ENCODE data around the gene NCOA7.
"Not testable (repeated sequence)": the region's sequence is repeated elsewhere in the genome, so short reads cannot be mapped to it uniquely, and the experiment has no call there.

NCOA7 gene

DNA sequence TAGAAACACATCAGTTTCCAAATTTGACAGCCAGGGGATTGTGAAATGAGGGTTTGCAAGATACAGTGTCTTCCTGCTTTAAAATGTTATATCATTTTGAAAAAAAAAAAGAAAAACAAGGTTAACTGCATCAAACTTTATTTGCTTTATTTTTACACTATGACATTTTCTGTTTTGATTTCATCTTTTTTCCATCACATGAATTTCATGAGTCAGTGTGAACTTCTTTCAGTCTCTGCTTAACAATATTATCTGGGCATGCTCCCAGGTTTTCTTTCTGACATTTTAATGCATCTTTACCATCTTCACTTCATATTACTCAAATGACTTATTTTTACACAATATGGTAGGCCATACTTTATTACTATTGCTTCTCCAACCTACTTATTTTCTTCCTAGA lies 1.9 kb downstream of the NCOA7 start:
- no peak for DNase-seq (ENCODE audit: low read depth in 3 of 3)

DNA sequence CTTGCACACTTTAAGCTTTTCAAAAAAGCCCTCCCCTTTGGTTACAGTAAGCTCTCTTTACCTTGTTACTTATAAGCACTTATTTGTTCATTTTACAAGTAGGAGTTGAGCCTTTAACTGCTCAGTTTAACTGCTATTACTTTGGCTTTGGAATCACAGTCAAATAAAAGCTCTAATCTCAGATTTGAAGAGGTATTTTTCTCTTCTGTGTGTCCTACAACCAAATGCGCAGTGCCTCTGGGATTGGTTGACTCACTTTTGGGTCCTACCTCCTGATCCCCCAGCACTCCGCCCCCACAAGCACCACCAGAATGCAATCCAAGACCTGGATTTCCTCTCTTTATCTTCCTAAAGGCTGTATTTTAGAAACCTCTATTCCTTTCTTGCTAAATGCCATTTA lies 2.5 kb downstream of the NCOA7 start:
- DNase-seq (ENCODE audit: low read depth in 3 of 3): no peak

DNA sequence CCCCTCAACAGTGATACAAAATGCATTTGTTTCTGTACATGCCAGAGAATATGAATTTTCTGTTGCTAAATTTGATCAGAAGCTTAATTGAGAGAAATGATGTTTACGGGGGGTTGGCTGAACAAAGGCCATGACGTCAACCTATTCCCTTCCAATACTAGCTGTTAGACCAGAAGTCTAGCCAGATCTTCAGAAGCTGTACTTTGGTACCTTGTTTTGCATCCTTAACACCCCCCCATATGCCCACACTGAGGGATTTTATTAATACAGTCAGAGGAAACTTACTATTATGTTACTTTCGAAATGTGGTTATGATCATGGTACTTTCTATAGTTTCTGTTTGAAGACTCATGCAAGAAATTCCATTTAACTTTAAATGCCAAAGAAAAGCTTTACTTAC lies 3.1 kb downstream of the NCOA7 start:
- DNase-seq (ENCODE audit: low read depth in 3 of 3): no peak

DNA sequence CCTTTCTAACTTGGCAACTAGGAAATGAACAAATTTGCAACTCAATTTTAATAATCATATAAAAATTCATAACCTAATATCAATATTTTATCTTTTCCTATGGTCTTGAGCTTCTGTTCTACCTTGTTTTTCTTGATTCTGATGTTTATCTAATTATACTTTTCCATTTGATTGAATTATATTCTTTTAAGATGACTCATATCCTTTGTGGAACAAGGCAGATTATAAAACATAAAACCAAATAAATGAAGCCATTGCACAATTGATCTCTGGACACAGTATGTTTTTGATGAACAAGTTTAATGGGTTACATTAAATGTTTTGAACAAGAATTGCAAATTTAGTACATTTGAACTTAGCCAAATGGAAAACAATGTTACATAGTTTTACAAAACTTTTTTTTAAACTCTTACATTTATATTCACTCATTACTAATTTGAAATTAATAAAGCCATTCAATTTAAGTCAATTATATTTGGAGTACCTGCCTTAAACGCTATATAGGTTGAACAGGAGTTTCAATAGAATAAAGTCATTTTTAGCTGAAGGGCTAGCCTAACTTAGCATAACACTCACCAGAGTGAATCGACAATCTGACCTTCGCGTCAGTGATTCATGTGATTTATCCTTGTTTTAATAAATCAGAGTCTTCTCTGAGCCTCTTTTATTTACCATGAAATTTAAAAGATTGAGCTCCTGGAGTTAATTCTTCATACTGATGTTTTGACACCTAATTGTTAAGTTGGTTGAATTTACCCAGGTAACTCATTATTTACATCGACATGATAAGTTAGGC lies 3.8 kb downstream of the NCOA7 start:
- no peak for DNase-seq (ENCODE audit: low read depth in 3 of 3)

DNA sequence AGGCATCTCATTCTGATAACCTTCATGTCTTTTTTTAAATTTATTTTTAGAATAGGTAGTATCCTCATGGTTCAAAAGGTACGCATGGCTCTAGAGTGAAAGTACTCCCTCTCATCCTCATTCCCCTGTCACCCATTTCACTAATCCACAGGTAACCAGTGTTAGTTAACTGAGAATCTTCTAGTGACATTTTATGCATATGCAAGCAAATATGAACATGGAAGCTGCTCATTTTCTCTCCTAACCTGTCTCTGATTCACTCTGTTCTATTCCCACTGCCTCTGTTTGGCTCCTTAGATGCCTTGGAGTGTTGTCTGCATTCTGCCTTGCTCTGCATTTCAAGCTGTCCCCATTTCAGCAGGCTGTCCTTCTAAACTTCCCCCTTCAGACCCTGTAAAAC lies 4.5 kb downstream of the NCOA7 start:
- DNase-seq (ENCODE audit: low read depth in 3 of 3): no peak

DNA sequence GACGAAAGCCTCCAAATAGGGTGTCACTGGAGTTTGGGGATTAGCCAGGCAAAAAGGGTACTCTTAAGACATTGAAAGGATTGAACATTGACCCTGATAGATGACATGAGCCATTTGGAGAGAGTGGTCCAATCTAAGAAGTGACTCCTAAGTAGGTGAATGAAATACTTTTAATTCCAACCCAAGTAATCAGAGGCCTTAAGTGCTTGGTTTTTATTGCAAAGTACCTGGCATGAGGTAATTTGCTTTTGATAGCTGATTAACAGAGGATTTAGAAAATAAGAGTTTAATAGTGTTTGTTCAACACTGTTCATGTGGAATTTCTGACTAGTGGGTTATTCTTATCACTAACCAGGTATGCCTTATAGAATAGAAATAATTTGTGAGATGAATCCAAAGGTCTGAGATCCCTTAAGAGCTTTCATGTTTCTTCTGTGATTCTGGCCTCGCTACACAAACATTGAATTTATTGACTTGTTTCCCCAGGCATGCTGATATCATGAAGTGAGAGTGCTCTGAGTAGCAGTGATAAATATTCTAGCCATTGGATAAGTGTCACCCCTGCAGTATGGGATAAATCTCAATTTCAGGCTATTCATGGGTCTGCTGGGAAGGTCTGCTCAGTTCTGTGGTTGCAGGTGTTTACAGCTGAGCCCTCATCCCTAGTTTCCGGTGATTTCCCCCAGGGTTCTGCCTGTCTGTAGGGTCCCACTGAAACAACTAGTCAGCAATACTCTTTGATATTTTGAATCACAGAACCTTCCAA lies 6.5 kb downstream of the NCOA7 start:
- no peak for DNase-seq (ENCODE audit: low read depth in 3 of 3)

DNA sequence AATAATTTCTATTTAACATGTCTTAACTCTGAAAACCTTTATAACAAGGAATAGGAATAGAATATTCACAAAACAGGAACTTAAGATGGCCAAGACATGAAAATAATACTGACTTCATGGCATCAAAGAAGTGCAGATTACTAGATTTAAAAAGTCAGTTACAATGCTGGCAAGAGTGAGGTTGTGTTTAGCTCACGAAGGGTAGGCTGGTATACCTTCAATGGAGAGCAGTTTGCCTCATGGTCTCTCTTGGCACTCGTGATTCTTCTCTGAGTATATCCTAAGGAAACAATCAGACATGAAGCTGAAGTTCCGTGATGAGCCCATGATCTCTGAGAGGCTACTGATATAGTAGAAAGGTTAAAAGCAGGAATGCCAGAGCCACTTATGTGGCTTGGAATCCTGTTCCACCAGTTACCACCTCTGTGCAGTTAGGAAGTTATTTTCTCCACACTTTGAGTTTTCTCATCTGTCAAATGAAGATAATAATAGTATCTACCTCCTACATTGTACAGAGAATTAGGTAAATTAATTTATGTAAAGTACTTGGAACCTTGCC lies 7.2 kb downstream of the NCOA7 start:
- DNase-seq (ENCODE audit: low read depth in 3 of 3): no peak

DNA sequence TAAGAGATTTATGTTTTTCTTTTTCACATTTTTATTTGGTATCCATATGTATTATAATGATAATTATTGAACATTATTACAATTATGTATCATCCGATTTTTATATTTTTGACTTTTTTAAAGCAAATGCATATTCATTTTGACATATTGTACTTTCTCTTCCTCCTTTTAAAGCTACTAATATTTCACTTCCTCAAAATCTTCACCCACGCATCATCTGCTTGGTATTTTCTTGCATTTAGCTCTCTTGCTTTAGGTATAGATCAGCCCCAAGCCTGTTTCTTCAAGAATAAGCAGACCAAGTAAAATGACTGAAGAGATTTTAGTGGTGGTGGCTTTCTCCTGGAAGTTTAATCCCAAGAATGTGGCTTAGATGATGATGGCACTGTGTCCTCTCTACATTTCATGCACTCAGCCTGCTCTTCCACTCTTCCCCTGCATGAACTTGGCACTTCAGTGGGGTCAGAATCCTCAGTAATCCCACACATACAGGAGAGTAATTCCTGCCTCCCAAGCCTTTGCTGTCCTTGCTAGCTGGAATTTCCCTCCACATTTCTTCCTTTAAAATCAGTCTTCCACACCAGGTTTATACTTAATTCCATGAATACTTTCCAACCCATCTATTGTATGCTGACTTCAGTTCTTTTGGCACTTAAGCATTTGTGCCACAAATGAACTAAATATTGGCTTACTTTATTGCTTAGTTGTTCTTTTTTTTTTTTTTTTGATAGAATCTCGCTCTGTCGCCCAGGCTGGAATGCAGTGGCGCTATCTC lies 8.2 kb downstream of the NCOA7 start:
- no peak for DNase-seq (ENCODE audit: low read depth in 3 of 3)

DNA sequence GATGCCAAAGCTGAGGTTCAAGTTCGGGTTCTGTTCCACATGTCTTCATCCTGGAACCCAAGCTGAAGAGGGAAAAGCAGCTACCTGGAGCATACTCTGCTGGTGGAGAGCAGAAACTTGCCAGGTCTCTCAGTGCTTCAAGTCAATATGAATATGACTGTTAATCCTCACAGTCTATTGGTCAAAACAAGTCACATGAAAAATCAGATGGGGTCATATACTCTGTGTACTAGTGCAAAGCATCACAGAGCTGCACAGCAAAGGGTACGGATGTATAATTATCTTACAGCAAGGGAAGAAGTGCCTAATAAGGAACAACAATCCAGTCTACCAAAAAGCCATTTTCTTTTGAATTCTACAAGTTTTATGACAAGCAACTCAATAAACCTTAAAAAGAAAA lies 11.6 kb downstream of the NCOA7 start:
- no peak for DNase-seq (ENCODE audit: low read depth in 3 of 3)

DNA sequence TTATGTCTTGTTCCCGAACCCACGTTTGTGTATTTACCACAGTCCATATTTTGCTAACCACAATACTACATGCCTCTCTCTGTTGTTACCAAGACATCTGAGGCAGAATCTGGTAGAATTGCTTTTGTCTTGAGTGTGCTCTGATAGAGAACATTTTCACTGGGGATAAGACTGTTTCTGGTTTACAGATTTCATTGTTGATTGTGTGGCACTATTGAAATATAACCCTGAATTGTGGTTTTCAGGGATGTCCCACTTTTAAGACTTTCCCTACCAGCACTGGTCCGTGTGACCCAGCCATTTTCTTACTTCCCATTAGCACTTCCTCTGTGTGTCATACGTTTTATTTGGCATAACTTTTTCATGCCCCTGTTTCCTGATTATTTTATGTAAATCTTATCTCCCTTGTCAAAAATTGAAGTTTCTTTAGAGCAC lies 12.2 kb downstream of the NCOA7 start:
- no peak for DNase-seq (ENCODE audit: low read depth in 3 of 3)

DNA sequence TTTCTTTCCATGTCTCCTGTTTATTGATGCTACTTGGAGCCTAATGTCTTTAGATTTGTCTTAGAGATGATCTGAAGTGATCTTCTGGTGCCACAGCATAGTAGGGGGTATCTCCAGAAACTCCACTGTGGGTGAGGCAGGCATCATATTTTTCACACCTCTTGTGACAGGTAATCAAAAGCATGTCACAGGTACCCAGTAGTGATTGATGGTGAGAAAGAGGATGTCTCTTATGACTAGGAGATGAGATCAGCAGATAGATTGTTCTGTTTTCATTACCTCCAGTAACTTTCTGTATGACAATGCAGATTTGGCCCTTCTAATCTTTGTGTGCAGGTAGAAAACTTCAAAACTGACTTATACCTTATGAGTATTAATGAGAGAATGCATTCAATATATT lies 13.5 kb downstream of the NCOA7 start:
- DNase-seq (ENCODE audit: low read depth in 3 of 3): peak in 1 of 3 experiments; percentile 34

DNA sequence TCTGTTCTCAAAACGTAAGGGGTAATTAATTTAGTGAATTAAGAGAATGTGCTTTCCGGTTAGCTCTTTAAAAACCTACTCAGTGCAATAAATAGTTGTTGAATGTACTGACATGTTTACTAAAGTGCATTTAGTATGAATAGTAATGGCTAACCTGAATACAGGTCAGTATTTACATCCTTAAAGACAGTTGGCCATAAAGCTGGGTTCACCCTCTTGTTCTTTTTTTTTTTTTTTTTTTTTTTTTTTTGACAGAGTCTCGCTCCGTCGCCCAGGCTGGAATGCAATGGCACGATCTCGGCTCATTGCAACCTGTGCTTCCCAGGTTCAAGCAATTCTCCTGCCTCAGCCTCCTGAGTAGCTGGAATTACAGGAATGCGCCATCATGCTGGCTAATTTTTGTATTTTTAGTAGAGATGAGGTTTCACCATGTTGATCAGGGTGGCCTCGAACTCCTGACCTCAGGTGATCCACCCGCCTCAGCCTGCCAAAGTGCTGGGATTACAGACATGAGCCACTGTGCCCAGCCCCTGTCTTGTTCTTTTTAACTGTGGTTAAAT lies 14.2 kb downstream of the NCOA7 start:
- not testable (repeated sequence) for DNase-seq (ENCODE audit: low read depth in 3 of 3)

DNA sequence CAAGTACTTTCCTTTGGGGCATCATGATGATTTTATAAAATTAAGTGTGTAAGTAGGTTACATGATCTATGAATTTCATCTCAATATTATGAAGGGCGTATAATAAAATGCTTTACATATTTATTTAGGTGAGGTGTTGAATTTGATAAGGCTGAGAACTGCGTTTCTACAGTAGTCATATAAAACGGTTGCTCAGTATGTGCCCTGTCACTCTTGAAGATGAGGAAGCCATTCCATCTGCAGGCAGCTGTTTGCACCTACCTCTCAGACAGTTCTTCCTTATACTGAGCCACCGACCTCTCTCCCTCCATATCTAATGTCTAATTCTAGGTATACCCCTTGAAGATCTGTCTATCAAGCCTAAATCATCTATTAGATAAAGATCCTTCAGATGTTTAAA lies 16.1 kb downstream of the NCOA7 start:
- DNase-seq (ENCODE audit: low read depth in 3 of 3): no peak

DNA sequence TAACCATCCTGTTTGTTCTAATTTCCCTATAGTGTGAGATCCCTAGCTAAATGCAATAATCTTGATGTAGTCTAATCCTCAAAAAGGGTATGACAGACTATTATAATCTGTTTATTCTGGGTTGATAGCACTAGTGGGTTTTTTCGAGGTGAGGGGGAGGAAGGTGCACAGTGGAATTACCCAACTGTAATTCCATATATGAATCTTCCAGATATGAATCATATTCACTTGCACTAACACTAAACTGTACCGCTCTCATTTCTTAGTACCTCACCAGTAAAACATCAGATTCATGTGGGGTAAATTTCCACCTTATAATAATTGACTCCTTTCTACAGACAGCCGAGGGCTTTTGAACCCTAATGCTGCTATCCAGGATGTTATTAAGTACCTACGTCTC lies 16.5 kb downstream of the NCOA7 start:
- DNase-seq (ENCODE audit: low read depth in 3 of 3): no peak

DNA sequence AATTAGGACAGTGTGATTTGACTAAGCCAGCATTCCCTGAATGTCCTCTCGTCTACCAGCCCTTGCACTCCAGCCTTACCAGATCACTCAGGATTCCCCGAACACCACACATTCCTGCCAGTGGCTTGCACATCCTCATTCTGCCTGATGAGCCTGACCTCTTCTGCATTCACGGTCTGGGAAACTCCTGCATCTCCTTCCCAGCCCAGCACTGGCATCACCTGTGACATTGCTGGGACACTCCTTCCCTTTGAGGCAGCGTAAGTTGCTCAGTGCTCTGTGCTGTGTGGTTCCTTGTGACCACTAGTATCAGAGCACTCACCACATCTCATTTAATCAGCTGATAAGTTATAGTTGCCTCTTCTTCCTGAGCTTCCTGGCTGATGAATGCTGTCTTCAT lies 17.3 kb downstream of the NCOA7 start:
- DNase-seq (ENCODE audit: low read depth in 3 of 3): no peak

DNA sequence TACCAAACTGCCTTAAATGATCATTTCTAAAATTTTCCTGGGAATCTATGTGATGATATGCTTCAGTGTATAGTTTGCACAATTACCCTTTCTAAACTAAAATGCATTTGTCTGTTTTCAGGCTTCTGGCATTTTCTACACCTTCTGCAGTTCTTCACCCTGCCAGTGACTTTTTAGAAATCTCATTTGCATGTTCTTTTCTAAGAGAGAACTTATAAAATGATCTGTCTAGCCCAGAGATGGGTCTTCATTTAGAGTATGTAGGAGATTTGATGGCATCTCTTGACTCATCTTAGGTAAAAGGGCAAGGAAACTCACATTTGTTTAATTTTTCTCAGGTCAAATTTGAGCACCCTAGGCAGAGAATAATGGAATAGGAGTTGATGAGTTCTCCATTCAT lies 17.8 kb downstream of the NCOA7 start:
- no peak for DNase-seq (ENCODE audit: low read depth in 3 of 3)

DNA sequence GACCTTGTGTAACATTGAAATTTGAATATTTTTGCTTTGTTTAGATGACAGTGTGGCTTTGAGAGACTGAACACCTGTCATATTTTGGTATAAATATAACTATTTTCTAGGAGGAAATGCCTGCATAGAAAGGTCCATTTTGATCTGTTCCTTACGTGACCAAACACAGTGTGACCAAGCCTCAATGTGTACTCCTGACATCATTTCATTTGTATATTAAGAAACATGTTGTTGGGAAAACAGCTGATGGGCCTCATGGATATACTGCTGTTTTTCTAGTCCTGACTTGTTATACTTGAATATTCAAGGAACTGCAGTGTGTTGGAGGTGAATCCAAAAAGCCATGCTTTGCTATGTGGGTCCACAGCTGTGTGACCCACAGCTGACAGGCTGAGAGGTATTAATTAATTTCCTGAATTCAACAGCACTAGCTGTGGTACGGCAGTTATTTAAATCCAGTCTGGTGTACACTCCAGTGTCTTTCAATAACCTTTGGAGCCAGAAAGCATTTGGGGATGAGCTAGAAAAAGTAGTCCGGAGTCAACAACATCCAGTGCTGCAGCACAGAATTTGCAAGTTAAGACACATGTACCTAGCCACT lies 18.9 kb downstream of the NCOA7 start:
- no peak for DNase-seq (ENCODE audit: low read depth in 3 of 3)

DNA sequence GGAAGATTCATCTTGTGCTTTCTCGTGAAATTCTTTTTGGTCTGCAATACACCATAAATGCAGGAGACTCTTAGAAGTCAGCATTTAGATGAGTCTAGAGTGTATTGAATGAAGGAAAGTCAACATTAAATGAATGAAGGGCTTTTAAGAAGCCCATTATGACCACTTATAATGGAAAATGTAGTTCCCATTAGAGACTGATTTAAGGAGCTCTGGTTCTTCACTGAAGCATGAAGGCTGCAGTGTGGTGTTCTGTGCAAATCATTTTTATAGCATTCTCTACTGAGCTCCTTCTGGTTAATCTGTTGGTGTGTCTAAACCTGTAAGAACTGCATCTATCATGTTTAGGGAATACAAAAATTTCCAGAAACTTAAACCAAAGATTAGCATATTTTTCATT lies 19.7 kb downstream of the NCOA7 start:
- DNase-seq (ENCODE audit: low read depth in 3 of 3): no peak

DNA sequence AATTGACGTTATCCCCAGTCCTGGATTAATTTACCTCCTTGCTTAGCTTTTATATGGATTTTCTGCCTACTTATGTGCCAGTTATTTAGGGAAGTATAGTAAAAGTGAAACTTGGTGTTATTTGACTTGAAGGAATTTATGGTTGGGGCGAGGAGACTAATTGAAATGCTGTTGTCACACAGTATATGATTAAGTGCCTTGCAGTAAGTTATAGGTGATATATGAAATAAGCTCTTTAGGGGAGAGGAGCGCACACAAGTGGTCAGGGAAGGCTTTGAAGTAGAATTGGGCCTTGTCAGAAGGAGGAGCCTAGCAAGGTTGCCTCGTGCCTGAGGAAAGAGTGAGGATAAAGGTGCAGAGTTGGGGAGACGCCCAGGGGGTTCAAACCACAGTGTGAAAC lies 20.5 kb downstream of the NCOA7 start:
- no peak for DNase-seq (ENCODE audit: low read depth in 3 of 3)

DNA sequence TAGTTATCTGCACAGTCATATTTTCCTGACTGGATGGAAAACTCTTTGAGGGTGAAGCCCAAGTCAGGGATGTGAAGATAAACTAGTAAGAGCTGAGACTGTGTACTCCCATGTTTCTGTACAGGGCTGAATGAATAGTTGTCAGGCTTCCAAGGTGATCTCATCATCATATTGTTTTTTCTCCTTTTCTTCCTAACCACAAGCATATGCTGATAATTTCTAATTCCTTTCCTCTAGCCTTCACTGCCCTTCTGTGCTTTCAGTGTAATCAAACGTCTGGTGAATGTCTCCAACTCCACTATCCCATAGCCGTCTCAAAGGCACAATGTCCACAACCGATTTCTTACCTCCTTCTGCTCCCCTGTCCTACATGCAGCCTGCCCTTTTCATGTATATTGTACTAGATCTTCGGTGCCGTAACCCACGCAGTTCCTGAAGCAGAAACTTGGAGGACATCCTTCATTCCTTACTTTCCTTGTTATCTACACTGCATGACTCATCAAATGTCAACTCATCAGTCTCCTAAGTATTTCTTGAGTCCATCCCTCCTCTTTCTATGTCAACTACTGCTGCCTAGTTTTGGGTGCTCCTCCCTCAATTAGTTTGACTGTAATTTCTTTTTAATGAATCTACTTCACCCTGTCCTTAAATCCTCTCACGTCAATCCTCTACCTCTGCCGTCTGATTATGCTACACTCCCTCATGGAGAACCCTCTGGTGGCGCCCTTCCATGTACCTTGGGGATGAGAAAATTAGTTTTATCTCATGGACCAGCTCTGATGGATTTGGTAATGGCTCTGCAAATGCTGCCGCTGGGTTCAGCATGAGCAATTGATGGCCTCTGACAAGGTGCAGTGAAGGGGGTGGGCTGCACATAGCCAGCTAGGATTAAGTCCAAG lies 21.9 kb downstream of the NCOA7 start:
- DNase-seq (ENCODE audit: low read depth in 3 of 3): no peak

Measured in stimulated activated CD4-positive, alpha-beta T cell treated with anti-CD3 and anti-CD28 coated beads, TNF-alpha, amount 100 ng/mL, for 24 hours (primary cell).